AG09309 (cell line): Measurements from ENCODE around the gene SND1.

ENCODE experiments used
- DNase-seq: peaks from one replicate; pipeline ENCODE4 v3.0.0-alpha.2; 2010; ENCODE audit warnings: low read depth
- H3K4me3 ChIP-seq: 2 replicates; pipeline ENCODE4 v1.5.1; 2011; ENCODE audit warnings: mild to moderate bottlenecking, low read depth, low read length, moderate library complexity; ENCODE audit not compliant: control insufficient read depth
- TF ChIP-seq, protein P1 (sequence below): IDR thresholded peaks from 2 replicates; pipeline ENCODE4 v1.5.1; 2011; ENCODE audit warnings: mild to moderate bottlenecking, low read depth, low read length, inconsistent platforms; ENCODE audit not compliant: insufficient read depth, control insufficient read depth; ENCODE audit errors: missing control alignments

The SND1 gene

DNA sequence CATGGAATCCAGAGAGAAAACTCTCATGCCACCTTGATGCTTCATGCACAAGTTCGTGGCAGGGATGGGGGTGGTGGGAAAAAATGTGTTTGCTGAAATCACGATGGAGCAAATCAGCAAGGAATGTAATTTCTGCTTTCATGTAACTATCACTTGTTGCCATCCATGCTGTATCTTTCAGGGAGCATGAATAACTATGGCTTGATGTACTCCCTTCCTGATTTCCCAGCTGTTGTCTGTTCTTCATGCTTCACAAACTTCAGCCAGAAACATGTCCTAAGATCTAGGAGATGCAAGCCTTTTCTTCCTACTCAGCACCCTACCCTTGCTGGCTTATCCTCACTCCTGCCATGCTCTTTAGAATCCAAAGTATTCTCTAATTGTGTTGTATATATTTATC lies 315.3 kb downstream of the SND1 start:
- TF ChIP-seq, protein P1, sequence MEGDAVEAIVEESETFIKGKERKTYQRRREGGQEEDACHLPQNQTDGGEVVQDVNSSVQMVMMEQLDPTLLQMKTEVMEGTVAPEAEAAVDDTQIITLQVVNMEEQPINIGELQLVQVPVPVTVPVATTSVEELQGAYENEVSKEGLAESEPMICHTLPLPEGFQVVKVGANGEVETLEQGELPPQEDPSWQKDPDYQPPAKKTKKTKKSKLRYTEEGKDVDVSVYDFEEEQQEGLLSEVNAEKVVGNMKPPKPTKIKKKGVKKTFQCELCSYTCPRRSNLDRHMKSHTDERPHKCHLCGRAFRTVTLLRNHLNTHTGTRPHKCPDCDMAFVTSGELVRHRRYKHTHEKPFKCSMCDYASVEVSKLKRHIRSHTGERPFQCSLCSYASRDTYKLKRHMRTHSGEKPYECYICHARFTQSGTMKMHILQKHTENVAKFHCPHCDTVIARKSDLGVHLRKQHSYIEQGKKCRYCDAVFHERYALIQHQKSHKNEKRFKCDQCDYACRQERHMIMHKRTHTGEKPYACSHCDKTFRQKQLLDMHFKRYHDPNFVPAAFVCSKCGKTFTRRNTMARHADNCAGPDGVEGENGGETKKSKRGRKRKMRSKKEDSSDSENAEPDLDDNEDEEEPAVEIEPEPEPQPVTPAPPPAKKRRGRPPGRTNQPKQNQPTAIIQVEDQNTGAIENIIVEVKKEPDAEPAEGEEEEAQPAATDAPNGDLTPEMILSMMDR = no peak
- no peak for DNase-seq
- no peak overlapping the region for H3K4me3 ChIP-seq

DNA sequence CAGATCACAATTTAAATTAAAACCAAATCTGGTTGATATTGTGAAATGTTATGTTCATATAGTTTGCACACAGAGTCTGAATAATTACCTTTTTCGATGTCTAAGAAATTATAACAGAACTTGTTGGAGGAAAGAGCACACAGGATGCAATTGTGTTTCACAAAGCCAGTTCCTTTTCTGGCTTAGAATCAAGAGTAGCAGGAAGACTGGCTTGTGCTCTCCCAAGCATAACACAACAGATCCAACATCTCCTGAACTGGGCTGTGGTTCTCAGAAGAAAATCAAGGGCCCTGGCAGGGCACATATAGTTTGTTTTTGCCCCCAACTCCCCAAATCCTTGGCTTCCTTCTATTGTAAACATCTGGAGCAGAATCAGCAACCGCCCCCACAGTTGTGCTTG lies 316.6 kb downstream of the SND1 start:
- DNase-seq = no peak
- no peak overlapping the region for H3K4me3 ChIP-seq
- TF ChIP-seq, protein P1 = no peak

DNA sequence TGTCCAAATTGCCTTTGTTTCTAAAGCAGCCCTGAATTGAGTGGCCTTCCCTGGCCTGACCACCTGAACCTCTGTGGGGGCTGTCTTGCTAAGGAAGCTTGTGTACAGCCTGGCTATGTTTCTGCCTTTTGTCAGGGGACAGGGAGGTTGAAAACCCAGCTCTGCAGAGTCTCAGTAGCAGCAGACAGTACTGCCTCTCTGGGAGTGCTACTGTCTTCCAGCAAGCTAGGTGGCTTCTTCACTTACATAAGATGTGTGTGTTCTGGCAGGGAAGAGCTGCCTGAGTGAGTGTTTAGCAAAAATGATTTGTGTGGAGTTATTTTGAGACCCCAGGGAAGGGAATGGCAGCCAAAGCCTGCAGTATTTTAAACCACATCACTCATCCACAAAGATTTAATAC lies 321.8 kb downstream of the SND1 start:
- TF ChIP-seq, protein P1 = no peak
- no peak overlapping the region for H3K4me3 ChIP-seq
- no peak for DNase-seq

DNA sequence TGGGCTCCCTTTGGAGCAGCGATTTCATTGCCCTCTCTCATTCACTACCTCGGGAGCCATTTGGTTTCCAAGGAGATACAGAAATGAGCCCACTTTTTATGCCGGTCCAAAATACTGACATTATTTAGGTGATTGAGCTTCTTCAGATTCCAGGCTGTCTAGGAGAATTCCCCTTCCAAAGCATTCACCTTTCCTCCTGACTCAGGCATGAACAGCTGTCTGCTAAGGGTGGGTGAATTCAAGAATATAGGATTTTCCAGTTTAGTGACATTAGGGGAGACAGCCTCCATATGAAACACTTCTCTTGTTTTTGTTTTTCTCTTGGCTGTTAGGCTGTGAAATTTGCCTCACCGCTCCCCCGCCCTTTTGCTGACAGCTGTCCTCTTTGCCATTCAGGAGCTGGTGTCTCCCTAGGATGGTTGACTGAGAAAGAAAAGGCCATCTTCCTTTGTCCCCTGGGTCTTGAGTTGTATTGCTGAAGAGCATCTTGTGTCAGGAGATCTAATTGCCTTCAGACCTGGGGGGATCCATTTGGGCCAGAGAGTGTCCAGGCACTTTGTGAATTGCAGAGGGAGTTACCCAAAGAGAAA lies 322.5 kb downstream of the SND1 start:
- no peak overlapping the region for H3K4me3 ChIP-seq
- TF ChIP-seq, protein P1 = no peak
- DNase-seq = no peak

DNA sequence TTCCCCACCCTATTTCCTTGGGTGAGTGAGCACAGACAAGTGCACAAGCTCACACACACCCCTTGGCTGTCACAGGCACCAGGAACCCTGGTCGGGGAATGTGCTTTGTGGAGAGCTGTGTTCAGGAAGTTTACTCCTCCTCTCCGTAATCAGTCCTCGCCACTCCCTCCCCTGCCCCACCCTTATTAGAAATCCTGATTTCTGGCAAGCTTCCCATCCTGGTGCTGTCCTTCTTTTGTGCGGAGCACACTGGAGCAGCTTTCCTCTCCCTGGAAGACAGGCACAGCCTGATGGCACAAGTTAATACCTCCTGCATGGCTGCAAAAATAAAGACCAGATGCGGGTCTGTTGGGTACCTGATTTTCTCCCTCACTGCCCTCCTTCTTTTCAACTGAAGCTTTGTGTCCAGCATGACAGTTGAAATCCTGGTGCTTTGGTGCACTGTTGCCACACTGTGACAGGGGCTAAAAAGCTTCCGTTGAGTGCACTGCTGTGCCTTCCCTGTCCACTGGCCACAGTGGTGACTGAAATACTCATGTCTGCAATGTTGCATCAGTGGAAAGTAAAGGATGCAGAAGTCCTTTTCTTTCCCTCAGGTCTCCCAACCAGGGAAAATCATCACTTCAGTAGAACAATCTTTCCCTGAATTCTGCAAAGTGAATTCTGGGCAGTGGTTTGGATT lies 324.2 kb downstream of the SND1 start:
- no peak overlapping the region for H3K4me3 ChIP-seq
- no peak for DNase-seq
- TF ChIP-seq, protein P1 = no peak

DNA sequence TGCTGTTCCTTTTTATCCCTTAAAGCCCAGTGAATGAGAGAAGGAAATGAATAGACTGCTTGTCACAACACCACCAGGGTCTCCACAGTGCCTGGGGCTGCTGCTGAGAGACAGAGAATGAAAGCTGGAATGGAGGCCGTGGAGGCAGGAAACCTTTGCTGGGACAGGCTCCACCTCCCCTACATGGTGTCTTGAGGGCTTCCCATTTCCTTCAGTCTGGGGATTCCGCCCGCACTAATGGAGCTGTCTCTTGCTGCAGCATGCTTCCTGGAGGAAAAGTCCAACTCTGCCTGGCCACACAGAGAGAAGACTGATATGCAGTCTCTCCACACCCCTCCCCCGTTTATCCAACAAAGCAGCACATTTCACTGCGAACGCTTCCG lies 324.7 kb downstream of the SND1 start:
- TF ChIP-seq, protein P1 = no peak
- no peak for DNase-seq
- no peak overlapping the region for H3K4me3 ChIP-seq
